Coronary artery (tissue), 2 donors: ENCODE data around the gene ENPP6.

Experiments used
- DNase-seq: peaks from one replicate; pipeline ENCODE4 v3.0.0-alpha.2; 2017; ENCODE audit warnings: low spot score
- H3K27ac ChIP-seq, 2 donors: fragments of 200-600 bp; sonication (generic); one replicate each; pipeline ENCODE4 v1.5.1; 2016 to 2019
- H3K4me3 ChIP-seq: fragments of 200-600 bp; sonication (generic); 2 replicates; pipeline ENCODE4 v1.5.1; 2016; ENCODE audit warnings: mild to moderate bottlenecking, moderate library complexity
- TF ChIP-seq, protein P1 (sequence below): fragments of 200-600 bp; sonication (generic); IDR thresholded peaks from one replicate; pipeline ENCODE4 v1.5.1; 2019; ENCODE audit warnings: antibody characterized with exemption

The ENPP6 gene

DNA sequence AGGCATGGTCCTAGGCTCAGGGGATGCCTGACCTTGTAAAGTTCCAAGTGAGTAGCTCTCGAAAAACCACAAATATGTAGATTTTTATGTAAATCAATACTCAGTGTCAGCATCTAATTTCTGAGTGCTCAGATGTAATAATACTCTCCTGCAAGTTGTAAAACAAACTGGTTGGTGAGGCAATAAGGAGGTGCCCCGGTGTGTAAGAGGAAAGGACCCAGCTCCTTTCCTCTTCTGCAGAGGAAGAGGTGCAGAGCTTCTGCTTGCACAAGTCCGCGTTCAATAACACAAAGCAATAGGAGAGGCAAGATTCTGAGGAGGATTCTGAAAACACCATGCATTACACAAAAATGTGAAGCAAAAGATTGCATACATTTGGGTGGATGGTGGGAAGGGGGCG lies 43.6 kb upstream of the ENPP6 start:
- Histone ChIP-seq H3K27ac (no peak overlapping the region), H3K4me3 (no peak overlapping the region)
- no peak for DNase-seq
- TF ChIP-seq, protein P1, sequence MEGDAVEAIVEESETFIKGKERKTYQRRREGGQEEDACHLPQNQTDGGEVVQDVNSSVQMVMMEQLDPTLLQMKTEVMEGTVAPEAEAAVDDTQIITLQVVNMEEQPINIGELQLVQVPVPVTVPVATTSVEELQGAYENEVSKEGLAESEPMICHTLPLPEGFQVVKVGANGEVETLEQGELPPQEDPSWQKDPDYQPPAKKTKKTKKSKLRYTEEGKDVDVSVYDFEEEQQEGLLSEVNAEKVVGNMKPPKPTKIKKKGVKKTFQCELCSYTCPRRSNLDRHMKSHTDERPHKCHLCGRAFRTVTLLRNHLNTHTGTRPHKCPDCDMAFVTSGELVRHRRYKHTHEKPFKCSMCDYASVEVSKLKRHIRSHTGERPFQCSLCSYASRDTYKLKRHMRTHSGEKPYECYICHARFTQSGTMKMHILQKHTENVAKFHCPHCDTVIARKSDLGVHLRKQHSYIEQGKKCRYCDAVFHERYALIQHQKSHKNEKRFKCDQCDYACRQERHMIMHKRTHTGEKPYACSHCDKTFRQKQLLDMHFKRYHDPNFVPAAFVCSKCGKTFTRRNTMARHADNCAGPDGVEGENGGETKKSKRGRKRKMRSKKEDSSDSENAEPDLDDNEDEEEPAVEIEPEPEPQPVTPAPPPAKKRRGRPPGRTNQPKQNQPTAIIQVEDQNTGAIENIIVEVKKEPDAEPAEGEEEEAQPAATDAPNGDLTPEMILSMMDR = no peak

DNA sequence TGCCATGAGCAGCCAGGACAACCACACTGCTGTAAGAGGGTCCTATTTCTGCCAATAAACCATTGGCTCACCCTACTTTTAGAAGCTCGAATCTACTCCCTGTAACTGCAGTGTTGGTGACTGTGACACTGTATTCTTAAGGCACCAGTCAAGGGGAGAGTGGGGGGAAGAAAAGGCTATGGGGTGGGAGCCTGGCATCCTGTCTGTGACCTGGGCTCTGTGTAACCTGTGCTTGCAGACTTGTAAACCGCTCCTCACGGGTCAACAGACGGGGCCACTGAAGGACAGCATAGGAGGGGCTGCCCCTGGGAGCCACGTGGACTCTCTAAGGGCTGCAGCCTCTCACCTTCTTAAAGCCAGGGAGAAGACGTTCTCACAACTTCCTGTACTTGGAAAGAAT lies 42.2 kb upstream of the ENPP6 start:
- no peak for DNase-seq
- H3K27ac ChIP-seq = no peak overlapping the region
- H3K4me3 ChIP-seq = no peak overlapping the region
- TF ChIP-seq, protein P1 = no peak

DNA sequence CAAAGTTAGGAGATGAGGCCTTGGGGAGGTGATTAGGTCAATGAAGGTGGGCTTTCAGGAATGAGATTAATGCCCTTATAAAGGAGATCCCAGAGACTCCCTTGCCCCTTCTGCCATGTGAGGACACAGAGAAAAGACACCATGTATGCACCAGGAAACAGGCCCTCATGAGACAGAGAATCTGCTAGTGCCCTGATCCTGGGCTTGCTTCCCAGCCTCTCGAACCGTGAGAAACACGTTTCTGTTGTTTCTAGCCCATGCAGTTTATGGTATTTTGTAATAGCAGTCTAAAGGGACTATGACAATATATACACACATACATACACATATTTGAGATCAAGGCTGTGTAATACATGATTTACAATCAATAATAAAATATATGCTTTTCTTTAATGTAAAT lies 41.4 kb upstream of the ENPP6 start:
- DNase-seq = no peak
- TF ChIP-seq, protein P1 = no peak
- H3K27ac ChIP-seq = no peak overlapping the region
- no peak overlapping the region for H3K4me3 ChIP-seq

GRCh38 chr4:184255871-184256642 lies 38.4 kb upstream of the ENPP6 start:
- Histone ChIP-seq H3K4me3 (no peak overlapping the region), H3K27ac (no peak overlapping the region)
- TF ChIP-seq, protein P1 = no peak
- DNase-seq = no peak

- Histone ChIP-seq H3K4me3 (no peak overlapping the region), H3K27ac (no peak overlapping the region)
- no peak for DNase-seq
- TF ChIP-seq, protein P1 = no peak
Observed at GRCh38 chr4:184255361-184255760, 37.7 kb upstream of the ENPP6 start.

GRCh38 chr4:184253072-184253420 lies 35.4 kb upstream of the ENPP6 start:
- no peak for DNase-seq
- Histone ChIP-seq H3K27ac (no peak overlapping the region), H3K4me3 (no peak overlapping the region)
- TF ChIP-seq, protein P1 = no peak
